Esophagus mucosa (tissue), 1 donor: ENCODE results near the gene DNTTIP2. TPM values are rescaled to one million over a fixed set of nuclear protein-coding genes. Genes with fewer than 3 reads are reported as not detected.
A peak's percentile ranks its signal among the peaks of the same experiment; 100 is the strongest.
"Not testable (repeated sequence)": the region's sequence is repeated elsewhere in the genome, so short reads cannot be mapped to it uniquely, and the experiment has no call there.

Experiments used
- ATAC-seq: fragments of 200-7000 bp; cut with Tn5 transposase; one replicate; pipeline ENCODE4 v1.9.1; 2020
- total RNA-seq: library from RNA; stranded (reverse); gene quantifications from one replicate; pipeline ENCODE4 v1.2.4, GENCODE V29; 2023
- donor health status: DM: yes; HTN: yes; CAD: no.

DNTTIP2 gene, protein sequence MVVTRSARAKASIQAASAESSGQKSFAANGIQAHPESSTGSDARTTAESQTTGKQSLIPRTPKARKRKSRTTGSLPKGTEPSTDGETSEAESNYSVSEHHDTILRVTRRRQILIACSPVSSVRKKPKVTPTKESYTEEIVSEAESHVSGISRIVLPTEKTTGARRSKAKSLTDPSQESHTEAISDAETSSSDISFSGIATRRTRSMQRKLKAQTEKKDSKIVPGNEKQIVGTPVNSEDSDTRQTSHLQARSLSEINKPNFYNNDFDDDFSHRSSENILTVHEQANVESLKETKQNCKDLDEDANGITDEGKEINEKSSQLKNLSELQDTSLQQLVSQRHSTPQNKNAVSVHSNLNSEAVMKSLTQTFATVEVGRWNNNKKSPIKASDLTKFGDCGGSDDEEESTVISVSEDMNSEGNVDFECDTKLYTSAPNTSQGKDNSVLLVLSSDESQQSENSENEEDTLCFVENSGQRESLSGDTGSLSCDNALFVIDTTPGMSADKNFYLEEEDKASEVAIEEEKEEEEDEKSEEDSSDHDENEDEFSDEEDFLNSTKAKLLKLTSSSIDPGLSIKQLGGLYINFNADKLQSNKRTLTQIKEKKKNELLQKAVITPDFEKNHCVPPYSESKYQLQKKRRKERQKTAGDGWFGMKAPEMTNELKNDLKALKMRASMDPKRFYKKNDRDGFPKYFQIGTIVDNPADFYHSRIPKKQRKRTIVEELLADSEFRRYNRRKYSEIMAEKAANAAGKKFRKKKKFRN
- total RNA-seq: 48.5 TPM

- ATAC-seq: peak; percentile 95
These were observed at the start of gene DNTTIP2 for GRCh38 chr1:93878889-93879586. Gene DNTTIP2, minus strand, starts transcription at chr1:93879206. Its CDS starts 58 bp downstream, at chr1:93879148.

DNA sequence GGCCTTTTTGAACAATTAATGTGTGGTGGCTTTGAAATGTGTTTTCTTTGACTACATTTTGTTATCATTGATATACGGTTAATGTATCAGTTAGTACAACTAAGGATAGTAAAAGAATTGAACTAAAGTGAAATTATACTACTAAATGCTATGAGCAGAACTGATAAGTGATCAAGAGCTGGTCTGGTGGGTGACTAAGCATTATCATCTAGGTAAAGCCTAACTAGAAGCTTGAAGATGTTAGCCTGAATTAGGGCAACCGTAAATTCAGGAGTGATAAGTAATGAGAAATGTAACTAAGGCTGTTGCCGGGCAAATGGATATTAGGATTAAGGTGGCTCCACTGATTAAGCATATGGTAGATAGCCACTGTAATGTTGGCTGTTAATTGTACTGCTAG lies 46.2 kb upstream of the DNTTIP2 start:
- no peak for ATAC-seq

DNA sequence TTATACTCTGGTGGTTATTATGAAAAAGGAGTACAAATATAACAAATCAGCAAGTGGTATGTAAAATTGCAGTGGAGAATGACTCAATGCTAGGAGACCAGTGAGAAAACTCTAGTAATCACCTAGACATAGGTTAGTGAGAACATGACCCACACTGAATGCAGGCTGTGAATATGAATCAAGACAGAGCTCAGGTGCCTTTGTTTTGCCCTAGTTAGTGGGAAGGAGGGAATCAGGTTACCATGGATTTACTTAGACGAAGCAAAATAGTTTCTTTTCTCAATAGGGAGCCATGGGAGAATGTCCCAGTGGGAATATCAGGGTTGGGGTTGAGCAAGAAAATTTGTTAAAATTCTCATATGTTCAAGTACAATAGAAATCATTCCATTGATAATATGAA lies 40.8 kb upstream of the DNTTIP2 start:
- no peak for ATAC-seq

DNA sequence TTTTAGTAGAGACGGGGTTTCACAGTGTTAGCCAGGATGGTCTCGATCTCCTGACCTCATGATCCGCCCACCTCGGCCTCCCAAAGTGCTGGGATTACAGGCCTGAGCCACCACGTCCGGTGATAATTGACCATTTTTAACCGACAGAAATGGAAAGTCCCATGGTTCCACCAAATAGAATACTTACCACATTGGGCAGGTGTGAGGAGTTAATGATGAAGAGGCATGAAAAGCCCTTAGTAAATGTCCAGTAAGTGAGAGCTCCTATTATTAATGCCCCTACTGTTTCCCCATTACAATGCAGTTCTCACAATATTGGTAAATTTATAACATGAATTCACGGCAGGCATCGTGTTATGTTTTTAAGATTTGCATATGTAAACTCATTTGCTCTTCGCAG lies 38.3 kb upstream of the DNTTIP2 start:
- no peak for ATAC-seq

DNA sequence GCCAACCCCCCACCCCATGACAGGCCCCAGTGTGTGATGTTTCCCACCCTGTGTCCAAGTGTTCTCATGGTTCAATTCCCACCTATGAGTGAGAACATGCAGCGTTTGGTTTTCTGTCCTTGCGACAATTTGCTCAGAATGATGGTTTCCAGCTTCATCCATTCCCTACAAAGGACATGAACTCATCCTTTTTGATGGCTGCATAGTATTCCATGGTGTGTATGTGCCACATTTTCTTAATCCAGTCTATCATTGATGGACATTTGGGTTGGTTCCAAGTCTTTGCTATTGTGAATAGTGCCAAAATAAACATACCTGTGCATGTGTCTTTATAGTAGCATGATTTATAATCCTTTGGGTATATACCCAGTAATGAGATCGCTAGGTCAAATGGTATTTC lies 31.9 kb upstream of the DNTTIP2 start:
- not testable (repeated sequence) for ATAC-seq

DNA sequence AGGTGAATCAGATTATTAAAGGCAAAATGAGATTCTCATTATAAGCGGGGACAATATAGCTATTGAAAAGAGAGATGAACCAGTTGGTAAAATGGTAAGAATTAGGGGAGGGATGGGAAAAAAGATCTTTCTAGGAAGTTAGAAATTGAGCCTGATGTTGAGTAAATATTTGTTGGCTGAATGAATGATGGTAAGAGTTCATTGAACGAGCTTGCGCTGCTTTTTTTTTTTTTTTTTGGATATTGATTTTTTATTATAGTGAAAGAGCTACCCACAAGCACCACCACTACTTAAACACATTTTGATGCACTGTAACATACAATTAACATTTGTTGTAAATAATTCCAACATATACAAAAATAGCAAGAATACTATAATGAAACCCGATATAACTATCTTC lies 31.3 kb upstream of the DNTTIP2 start:
- ATAC-seq: no peak

DNA sequence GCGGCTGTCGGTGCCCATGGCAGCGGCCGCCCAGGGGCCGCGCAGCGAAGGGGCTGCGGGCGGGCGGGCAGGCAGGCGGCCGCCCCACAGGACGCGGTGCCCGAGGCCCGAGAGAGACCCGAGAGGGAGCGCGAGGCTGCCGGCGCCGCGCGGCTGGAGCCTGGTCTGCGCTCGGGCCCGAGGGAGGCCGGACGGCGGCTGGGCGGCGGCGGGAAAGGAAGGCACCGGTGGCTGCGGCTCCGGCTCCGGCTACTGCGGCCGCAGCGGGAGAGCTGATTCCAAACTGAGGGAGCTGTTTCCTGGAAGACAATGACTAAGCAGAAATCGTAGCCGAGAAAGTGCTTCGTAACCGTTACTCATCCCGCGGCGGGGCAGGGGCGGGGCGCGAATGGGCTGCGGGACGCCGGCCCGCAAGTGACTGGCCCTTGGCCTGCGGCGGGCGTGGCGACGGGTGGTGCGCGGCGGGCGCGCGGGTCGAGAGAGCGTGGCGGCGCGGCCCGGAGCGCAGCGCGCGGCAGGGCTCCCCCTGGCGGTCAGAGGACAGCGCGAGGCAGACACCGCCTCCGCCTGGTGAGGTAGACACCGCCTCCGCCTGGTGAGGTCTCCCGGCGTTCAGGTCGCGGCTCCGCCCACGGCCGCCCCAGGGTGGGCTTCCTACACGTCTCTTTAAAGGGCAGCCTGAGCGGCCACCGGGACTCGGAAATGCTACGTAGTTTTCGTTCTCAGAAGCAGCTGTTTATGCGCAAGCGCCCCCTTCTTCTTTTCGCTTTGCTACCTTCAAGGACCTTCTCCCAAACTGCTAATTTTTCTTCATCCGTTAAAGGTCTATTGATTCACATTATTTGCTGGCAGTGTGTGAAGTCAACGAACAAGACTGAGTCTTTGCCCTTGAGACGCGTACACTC lies 30.4 kb upstream of the DNTTIP2 start, which contains the start of gene GCLM:
Gene GCLM, minus strand, starts transcription at position 285 of the 905 bp plus-strand sequence. Its CDS starts 267 bp downstream, at position 18.
- peak; percentile 98 for ATAC-seq

GRCh38 chr1:93908394-93909145 lies 29.6 kb upstream of the DNTTIP2 start:
- ATAC-seq: peak; percentile 57

DNA sequence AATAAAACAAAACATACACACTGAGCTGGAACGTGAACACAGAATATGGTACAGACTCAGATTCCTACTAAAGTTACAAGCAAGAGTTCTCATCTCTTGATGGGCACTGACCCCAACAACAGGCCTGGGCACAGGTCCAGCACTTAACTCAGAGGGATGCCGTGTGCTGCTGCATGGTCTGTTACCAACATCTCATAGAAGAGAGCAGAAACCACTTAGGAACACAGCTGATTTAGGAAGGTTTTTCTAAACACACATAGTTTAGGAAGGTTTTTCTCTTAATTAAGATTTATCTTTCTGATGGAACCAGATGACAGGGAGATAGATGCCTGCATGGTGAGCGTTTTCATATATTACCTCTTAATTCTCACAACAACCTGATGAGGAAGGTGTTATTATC lies 28.7 kb upstream of the DNTTIP2 start:
- no peak for ATAC-seq

DNA sequence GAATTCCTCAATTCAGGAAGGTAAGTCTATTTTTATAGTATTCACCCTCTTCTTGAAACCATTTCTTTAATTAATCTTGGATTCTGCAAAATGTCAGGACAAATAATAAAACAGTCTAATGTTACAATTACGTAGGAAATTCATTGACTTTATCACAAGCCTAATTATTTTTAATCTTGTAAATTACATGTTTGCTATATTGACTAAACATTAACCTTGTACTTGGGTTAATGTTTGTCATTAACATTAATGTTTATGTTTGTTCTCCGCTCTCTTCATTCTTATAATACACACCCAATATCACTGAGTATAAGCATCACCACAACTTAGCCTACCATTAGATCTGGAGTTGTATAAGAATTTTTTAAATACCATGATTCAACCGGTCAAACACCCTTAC lies 27.5 kb upstream of the DNTTIP2 start:
- ATAC-seq: no peak

DNA sequence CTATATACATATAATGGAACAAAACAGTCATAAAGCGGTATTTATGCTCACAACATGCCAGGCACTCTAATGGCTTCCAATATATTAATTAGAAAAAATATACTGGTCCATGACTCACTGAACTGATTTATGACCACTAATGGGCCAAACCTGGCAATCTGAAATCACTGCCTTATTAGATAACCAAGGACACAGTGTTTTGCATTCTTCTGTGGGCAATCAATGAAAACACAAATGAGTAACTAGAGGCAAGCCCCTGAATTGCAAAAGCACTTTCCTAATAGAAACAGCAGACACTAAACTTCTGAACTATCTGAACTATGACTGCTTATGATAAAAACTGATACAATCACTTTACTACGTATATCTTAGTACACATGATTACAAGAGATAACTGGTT lies 26.7 kb upstream of the DNTTIP2 start:
- no peak for ATAC-seq

DNA sequence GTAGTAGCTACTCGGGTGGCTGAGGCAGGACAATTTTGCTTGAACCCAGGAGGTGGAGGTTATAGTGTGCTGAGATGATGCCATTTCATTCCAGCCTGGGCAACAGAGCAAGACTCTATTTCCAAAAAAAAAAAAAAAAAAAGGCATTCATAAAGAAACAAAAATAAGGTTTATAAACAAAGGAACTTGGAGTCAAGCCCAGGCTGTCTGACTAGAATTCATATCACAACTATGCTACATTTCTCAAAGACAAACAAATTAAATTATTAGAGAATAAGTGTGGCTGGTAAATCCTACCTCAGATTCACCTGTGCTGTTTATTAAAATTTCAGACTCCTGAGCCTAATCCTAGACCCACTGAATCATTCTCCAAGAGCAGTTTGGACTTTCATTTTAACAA lies 26.0 kb upstream of the DNTTIP2 start:
- no peak for ATAC-seq

DNA sequence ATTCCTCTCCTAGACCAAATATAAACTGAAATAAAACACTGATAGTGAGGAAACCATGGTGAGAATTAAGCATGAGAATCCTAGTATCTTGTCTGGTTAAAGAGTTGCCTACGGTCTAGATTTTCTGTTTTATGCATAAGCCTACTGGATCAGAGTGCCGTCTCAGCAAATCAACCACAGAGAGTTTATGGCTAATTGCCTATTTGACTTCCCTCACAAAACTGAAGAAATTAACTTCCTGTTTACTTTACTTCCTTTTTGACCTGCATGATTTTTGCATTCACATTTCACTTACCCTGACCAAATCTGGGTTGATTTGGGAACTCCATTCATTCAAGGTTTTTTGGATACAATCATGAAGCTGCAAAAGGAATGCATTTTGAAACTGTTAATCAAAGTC lies 25.2 kb upstream of the DNTTIP2 start:
- no peak for ATAC-seq

DNA sequence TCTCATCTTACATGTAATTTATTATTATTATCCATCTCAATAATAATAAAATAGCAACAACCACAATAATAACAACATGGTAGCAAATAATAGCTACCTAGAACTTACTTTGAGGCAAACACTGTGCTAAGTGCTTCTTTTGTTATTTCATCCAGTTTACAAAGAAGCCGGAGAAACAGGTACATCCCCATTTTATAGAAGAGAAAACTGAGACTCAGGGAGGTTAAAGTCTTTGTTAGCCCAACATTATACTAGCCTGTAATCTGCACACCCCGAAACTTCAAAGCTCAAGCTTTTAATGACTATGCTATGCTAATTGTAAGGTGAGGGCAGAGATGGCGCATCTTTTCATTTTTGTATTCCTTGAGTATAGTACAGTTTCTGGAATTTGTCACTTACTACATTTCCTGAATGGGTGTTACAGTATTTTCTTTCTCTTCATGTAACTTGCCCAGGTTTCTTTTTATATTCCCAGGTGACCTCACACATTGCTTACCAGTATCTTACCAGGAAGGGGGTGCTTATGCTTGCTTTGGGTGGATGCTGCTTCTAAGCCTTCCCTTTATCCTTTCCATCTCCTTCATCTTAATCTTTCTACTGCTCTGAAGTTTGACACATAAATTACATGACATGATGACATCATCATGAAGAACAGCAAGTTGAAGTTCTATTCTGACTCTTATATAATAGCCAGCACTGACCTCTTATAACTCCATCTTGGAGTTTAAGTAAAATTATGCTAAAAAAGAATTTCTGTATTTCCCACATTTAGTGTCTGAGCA lies 21.9 kb upstream of the DNTTIP2 start:
- no peak for ATAC-seq

DNA sequence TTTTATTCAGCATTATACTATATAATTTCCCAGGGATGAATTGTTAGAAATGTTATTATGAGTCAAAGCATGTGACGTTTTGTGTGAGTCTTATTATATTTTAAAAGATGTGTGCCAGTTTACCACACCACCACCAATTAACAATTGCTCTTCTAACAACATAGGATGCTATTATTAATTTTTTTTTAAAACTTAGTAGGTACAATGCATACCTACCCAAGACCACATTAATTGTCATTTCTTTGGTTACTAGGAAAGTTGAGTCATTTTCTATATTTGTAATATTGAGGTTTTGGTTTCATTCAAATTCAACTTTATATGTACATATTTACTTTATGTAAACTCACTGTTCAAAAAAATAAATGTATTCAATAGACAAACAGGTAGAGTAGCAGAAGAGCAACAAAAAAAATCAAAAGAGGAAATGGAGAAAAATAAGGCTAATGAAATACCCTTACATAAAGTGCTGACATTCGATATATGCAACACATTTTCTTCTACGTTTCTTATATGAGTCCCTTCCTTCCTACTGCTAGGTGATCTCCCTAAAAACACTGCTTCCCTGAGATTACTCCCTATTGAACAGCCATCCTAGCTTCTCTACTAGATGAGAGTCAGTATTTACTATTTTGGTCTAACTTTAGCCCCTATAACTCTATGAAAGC lies 20.7 kb upstream of the DNTTIP2 start:
- no peak for ATAC-seq

DNA sequence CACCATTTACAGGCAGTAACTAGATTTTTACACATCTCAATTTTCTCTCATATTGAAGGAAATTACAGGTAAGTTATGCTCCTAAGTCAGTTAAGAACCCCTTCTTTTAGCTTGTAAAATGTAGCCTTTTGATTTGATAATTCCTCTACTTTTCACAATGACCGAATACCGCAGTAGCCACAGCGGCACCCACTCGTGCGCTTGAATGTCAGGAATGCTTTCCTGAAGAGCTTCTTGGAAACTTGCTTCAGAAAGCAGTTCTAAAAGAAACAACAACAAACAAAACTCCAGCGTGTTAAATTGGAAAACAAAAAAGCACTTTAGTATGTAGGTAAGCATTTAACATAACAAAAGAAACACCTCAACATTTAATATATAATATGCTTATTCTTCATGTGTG lies 9.9 kb upstream of the DNTTIP2 start:
- ATAC-seq: no peak

DNA sequence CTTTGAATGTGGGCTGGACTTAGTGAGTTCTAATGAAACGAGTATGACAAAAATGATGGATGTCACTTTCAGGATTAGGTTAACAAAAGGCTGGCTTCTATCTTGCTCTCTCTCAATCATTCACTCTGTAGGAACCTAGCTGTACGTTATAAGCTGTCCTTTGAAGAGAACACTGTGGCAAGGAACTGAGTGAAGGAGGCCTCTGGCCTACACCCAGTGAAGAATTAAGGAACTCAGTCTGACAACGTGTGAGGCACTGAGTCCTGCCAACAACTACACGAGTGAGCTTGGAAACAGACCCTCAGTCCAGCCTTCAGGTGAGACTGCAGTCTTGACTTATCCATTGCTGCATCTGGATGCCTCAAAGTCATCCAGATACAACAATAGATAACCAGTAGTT lies 3.3 kb upstream of the DNTTIP2 start:
- ATAC-seq: no peak

- no peak for ATAC-seq
These were observed 1.7 kb upstream of the DNTTIP2 start for GRCh38 chr1:93880731-93881130.

DNA sequence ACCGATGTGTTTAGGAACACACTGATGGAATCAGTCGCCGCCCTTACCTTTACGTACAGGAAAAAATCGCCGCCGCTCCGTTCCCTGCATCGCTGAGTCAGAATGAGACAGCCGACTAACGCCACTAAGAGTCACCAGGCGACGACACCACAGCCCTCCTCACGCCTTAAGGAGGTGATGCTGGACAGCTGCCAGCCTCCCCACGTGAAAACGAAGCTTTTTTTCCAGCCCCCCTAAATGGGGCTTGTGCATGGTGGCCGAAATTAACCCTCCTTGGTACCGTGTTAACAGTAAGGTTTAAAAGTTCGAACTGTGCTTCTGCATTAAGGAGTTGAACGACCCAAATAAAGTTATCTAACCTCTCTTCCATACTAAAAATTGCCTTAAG lies 511 bp downstream of the DNTTIP2 start:
- ATAC-seq: peak; percentile 86

- no peak for ATAC-seq
These were observed 1.5 kb downstream of the DNTTIP2 start for GRCh38 chr1:93877529-93877928.
